ENCODE results near the gene SPATA2L.
A peak's percentile ranks its signal among the peaks of the same experiment; 100 is the strongest.

Gene SPATA2L

GRCh38 chr16:89701425-89702406 lies at the start of gene SPATA2L:
Gene SPATA2L (minus strand): TSS chr16:89701705. CDS start chr16:89701232, 473 bp downstream.
- H2AFZ ChIP-seq (ENCODE audit: low read depth, low read length): peak within 1 kb of the TSS; percentile 64
- peaks cover 12% of the 10 kb centered on the region for H3K4me1 ChIP-seq (ENCODE audit: insufficient read depth, low read length)
- peaks cover 4% of the 10 kb centered on the region for H3K36me3 ChIP-seq (ENCODE audit: insufficient read depth, low read length)
- H3K4me3 ChIP-seq (ENCODE audit: low read length): peak within 1 kb of the TSS; percentile 73
- H3K9me3 ChIP-seq (ENCODE audit: low read length): no peaks in the 10 kb centered on the region
- H3K27me3 ChIP-seq (ENCODE audit: insufficient read depth, low read length): no peaks in the 10 kb centered on the region

GRCh38 chr16:89749637-89750036 lies 48.1 kb upstream of the SPATA2L start:
- H3K36me3 ChIP-seq (ENCODE audit: insufficient read depth, low read length): peaks cover 68% of the 10 kb centered on the region

GRCh38 chr16:89748921-89749320 lies 47.4 kb upstream of the SPATA2L start:
- H2AFZ ChIP-seq (ENCODE audit: low read depth, low read length): no peak overlapping the region
- peaks cover 74% of the 10 kb centered on the region for H3K36me3 ChIP-seq (ENCODE audit: insufficient read depth, low read length)
- no peaks in the 10 kb centered on the region for H3K9me3 ChIP-seq (ENCODE audit: low read length)
- no peaks in the 10 kb centered on the region for H3K27me3 ChIP-seq (ENCODE audit: insufficient read depth, low read length)
- H3K4me3 ChIP-seq (ENCODE audit: low read length): no peak overlapping the region
- H3K4me1 ChIP-seq (ENCODE audit: insufficient read depth, low read length): no peaks in the 10 kb centered on the region

More at GRCh38 chr16:89749637-89750036, 48.1 kb upstream of the SPATA2L start:
- Histone ChIP-seq H3K9me3 (ENCODE audit: low read length) (no peaks in the 10 kb centered on the region), H3K4me3 (ENCODE audit: low read length) (no peak overlapping the region), H3K27me3 (ENCODE audit: insufficient read depth, low read length) (no peaks in the 10 kb centered on the region), H2AFZ (ENCODE audit: low read depth, low read length) (no peak overlapping the region), H3K4me1 (ENCODE audit: insufficient read depth, low read length) (no peaks in the 10 kb centered on the region)

- Histone ChIP-seq H3K27me3 (ENCODE audit: insufficient read depth, low read length) (no peaks in the 10 kb centered on the region), H3K4me3 (ENCODE audit: low read length) (no peak overlapping the region), H3K9me3 (ENCODE audit: low read length) (no peaks in the 10 kb centered on the region), H3K36me3 (ENCODE audit: insufficient read depth, low read length) (peaks cover 76% of the 10 kb centered on the region), H2AFZ (ENCODE audit: low read depth, low read length) (no peak overlapping the region), H3K4me1 (ENCODE audit: insufficient read depth, low read length) (no peaks in the 10 kb centered on the region)
Observed at GRCh38 chr16:89748076-89748475, 46.6 kb upstream of the SPATA2L start.

- H2AFZ ChIP-seq (ENCODE audit: low read depth, low read length): no peak overlapping the region
- no peaks in the 10 kb centered on the region for H3K27me3 ChIP-seq (ENCODE audit: insufficient read depth, low read length)
- no peak overlapping the region for H3K4me3 ChIP-seq (ENCODE audit: low read length)
- H3K4me1 ChIP-seq (ENCODE audit: insufficient read depth, low read length): no peaks in the 10 kb centered on the region
- H3K36me3 ChIP-seq (ENCODE audit: insufficient read depth, low read length): peaks cover 84% of the 10 kb centered on the region
- no peaks in the 10 kb centered on the region for H3K9me3 ChIP-seq (ENCODE audit: low read length)
Observed at GRCh38 chr16:89746043-89746442, 44.5 kb upstream of the SPATA2L start.

- H3K4me1 ChIP-seq (ENCODE audit: insufficient read depth, low read length): no peaks in the 10 kb centered on the region
- H3K9me3 ChIP-seq (ENCODE audit: low read length): no peaks in the 10 kb centered on the region
- H2AFZ ChIP-seq (ENCODE audit: low read depth, low read length): no peak overlapping the region
- H3K4me3 ChIP-seq (ENCODE audit: low read length): no peak overlapping the region
- H3K27me3 ChIP-seq (ENCODE audit: insufficient read depth, low read length): no peaks in the 10 kb centered on the region
- peaks cover 89% of the 10 kb centered on the region for H3K36me3 ChIP-seq (ENCODE audit: insufficient read depth, low read length)
Observed at GRCh38 chr16:89744813-89745212, 43.3 kb upstream of the SPATA2L start.

- Histone ChIP-seq H3K4me3 (ENCODE audit: low read length) (no peak overlapping the region), H3K9me3 (ENCODE audit: low read length) (no peaks in the 10 kb centered on the region), H2AFZ (ENCODE audit: low read depth, low read length) (no peak overlapping the region), H3K36me3 (ENCODE audit: insufficient read depth, low read length) (peaks cover 90% of the 10 kb centered on the region), H3K27me3 (ENCODE audit: insufficient read depth, low read length) (no peaks in the 10 kb centered on the region), H3K4me1 (ENCODE audit: insufficient read depth, low read length) (no peaks in the 10 kb centered on the region)
Observed at GRCh38 chr16:89742948-89743347, 41.4 kb upstream of the SPATA2L start.

GRCh38 chr16:89741342-89742014 lies 40.0 kb upstream of the SPATA2L start:
- H3K27me3 ChIP-seq (ENCODE audit: insufficient read depth, low read length): no peaks in the 10 kb centered on the region
- no peak overlapping the region for H3K4me3 ChIP-seq (ENCODE audit: low read length)
- H2AFZ ChIP-seq (ENCODE audit: low read depth, low read length): no peak overlapping the region
- peaks cover 87% of the 10 kb centered on the region for H3K36me3 ChIP-seq (ENCODE audit: insufficient read depth, low read length)
- H3K4me1 ChIP-seq (ENCODE audit: insufficient read depth, low read length): no peaks in the 10 kb centered on the region
- H3K9me3 ChIP-seq (ENCODE audit: low read length): no peaks in the 10 kb centered on the region

- no peaks in the 10 kb centered on the region for H3K27me3 ChIP-seq (ENCODE audit: insufficient read depth, low read length)
- no peaks in the 10 kb centered on the region for H3K4me1 ChIP-seq (ENCODE audit: insufficient read depth, low read length)
- no peaks in the 10 kb centered on the region for H3K9me3 ChIP-seq (ENCODE audit: low read length)
- H3K36me3 ChIP-seq (ENCODE audit: insufficient read depth, low read length): peaks cover 85% of the 10 kb centered on the region
- H2AFZ ChIP-seq (ENCODE audit: low read depth, low read length): no peak overlapping the region
- H3K4me3 ChIP-seq (ENCODE audit: low read length): no peak overlapping the region
Observed at GRCh38 chr16:89739383-89739782, 37.9 kb upstream of the SPATA2L start.

- H3K9me3 ChIP-seq (ENCODE audit: low read length): no peaks in the 10 kb centered on the region
- no peaks in the 10 kb centered on the region for H3K27me3 ChIP-seq (ENCODE audit: insufficient read depth, low read length)
- no peak overlapping the region for H2AFZ ChIP-seq (ENCODE audit: low read depth, low read length)
- no peaks in the 10 kb centered on the region for H3K4me1 ChIP-seq (ENCODE audit: insufficient read depth, low read length)
- no peak overlapping the region for H3K4me3 ChIP-seq (ENCODE audit: low read length)
- H3K36me3 ChIP-seq (ENCODE audit: insufficient read depth, low read length): peaks cover 83% of the 10 kb centered on the region
Observed at GRCh38 chr16:89738538-89739317, 37.2 kb upstream of the SPATA2L start.

- no peak overlapping the region for H3K4me3 ChIP-seq (ENCODE audit: low read length)
- H3K4me1 ChIP-seq (ENCODE audit: insufficient read depth, low read length): no peaks in the 10 kb centered on the region
- no peaks in the 10 kb centered on the region for H3K27me3 ChIP-seq (ENCODE audit: insufficient read depth, low read length)
- H3K9me3 ChIP-seq (ENCODE audit: low read length): no peaks in the 10 kb centered on the region
- peaks cover 85% of the 10 kb centered on the region for H3K36me3 ChIP-seq (ENCODE audit: insufficient read depth, low read length)
- no peak overlapping the region for H2AFZ ChIP-seq (ENCODE audit: low read depth, low read length)
Observed at GRCh38 chr16:89738072-89738377, 36.5 kb upstream of the SPATA2L start.

- Histone ChIP-seq H3K27me3 (ENCODE audit: insufficient read depth, low read length) (no peaks in the 10 kb centered on the region), H3K4me1 (ENCODE audit: insufficient read depth, low read length) (no peaks in the 10 kb centered on the region), H3K9me3 (ENCODE audit: low read length) (no peaks in the 10 kb centered on the region), H3K36me3 (ENCODE audit: insufficient read depth, low read length) (peaks cover 85% of the 10 kb centered on the region), H2AFZ (ENCODE audit: low read depth, low read length) (no peak overlapping the region), H3K4me3 (ENCODE audit: low read length) (no peak overlapping the region)
Observed at GRCh38 chr16:89737341-89738071, 36.0 kb upstream of the SPATA2L start.

Data from neuron (in vitro differentiated cells).